Measurements from ENCODE around the gene KRT86. TPM values are rescaled to one million over a fixed set of nuclear protein-coding genes. Genes with fewer than 3 reads are reported as not detected.

The KRT86 gene
- total and polyA plus RNA-seq, 2 experiments from 2014 or later, result 0.11 to 0.16 TPM

GRCh38 chr12:52350021-52350620 lies 75.7 kb downstream of the KRT86 start:
- in situ Hi-C loops (cut with MboI), result no loop called here
- H3K9me3 ChIP-seq (ENCODE audit: low read depth), result no peaks in the 10 kb centered on the region
- no peaks in the 10 kb centered on the region for H3K9me2 ChIP-seq (ENCODE audit: insufficient read depth)
- no peaks in the 10 kb centered on the region for H3K79me2 ChIP-seq (ENCODE audit: insufficient read depth)
- TF ChIP-seq EZH2 (IDR thresholded peaks at IDR 0.05; ENCODE audit: insufficient read depth, poor library complexity, severe bottlenecking) (no peak), EZH2phosphoT487 (IDR thresholded peaks at IDR 0.05; ENCODE audit: insufficient read depth, low read depth) (no peak)
- H3K4me1 ChIP-seq (ENCODE audit: insufficient read depth), result no peaks in the 10 kb centered on the region
- H3K27ac ChIP-seq, result no peak overlapping the region
- no peak overlapping the region for H3K4me2 ChIP-seq (ENCODE audit: unreplicated experiment)
- no peak overlapping the region for H2AFZ ChIP-seq
- H3K9ac ChIP-seq, result no peak overlapping the region
- DNase-seq, result no peak
- no peaks in the 10 kb centered on the region for H3K36me3 ChIP-seq (ENCODE audit: low read depth)
- no peaks in the 10 kb centered on the region for H4K20me1 ChIP-seq (ENCODE audit: insufficient read depth)
- H3F3A ChIP-seq (ENCODE audit: insufficient read depth), result no peaks in the 10 kb centered on the region
- WGBS, 2 experiments (ENCODE audit: low coverage in 1 of 2, low lambda C conversion rate in 2 of 2, missing lambda C conversion rate in 2 of 2), result 73 to 76% methylated on average over 8 of the region's 8 CpGs
- H3K27me3 ChIP-seq (replicated peaks; ENCODE audit: insufficient read depth), result peaks cover 30% of the 10 kb centered on the region
- H3K4me3 ChIP-seq, result no peak overlapping the region

DNA sequence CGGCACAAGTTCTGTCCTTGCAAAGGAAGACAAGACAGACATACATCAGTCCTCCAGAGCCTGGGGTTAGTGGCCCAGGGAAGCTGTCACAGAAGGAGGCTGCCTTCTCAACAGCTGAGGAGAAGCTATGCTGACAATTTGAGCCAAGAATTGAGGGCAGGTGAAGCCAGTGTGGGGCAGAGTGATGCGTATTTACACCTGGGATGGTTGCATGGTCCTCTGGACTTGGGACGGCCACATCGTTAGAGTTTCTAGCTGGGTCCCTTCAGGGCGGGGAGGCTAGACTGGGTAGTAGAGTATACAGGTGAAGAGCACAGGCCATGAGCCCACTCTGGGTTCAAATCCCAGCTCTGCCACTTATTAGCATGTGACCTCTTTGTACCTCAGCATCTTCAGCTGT lies 76.3 kb downstream of the KRT86 start:
- no peak overlapping the region for H3K4me3 ChIP-seq
- no peak overlapping the region for H2AFZ ChIP-seq
- no peak overlapping the region for H3K9ac ChIP-seq
- no peaks in the 10 kb centered on the region for H3K36me3 ChIP-seq (ENCODE audit: low read depth)
- H3K4me2 ChIP-seq (ENCODE audit: unreplicated experiment), result no peak overlapping the region
- H3K4me1 ChIP-seq (ENCODE audit: insufficient read depth), result no peaks in the 10 kb centered on the region
- no peaks in the 10 kb centered on the region for H4K20me1 ChIP-seq (ENCODE audit: insufficient read depth)
- 67 to 73% methylated on average over 5 of the region's 5 CpGs for WGBS, 2 experiments (ENCODE audit: low coverage in 1 of 2, low lambda C conversion rate in 2 of 2, missing lambda C conversion rate in 2 of 2)
- no peaks in the 10 kb centered on the region for H3K9me2 ChIP-seq (ENCODE audit: insufficient read depth)
- TF ChIP-seq EZH2 (IDR thresholded peaks at IDR 0.05; ENCODE audit: insufficient read depth, poor library complexity, severe bottlenecking) (no peak), EZH2phosphoT487 (IDR thresholded peaks at IDR 0.05; ENCODE audit: insufficient read depth, low read depth) (no peak)
- peaks cover 32% of the 10 kb centered on the region for H3K27me3 ChIP-seq (replicated peaks; ENCODE audit: insufficient read depth)
- in situ Hi-C loops (cut with MboI), result no loop called here
- DNase-seq, result no peak
- no peak overlapping the region for H3K27ac ChIP-seq
- no peaks in the 10 kb centered on the region for H3K9me3 ChIP-seq (ENCODE audit: low read depth)
- no peaks in the 10 kb centered on the region for H3F3A ChIP-seq (ENCODE audit: insufficient read depth)
- H3K79me2 ChIP-seq (ENCODE audit: insufficient read depth), result no peaks in the 10 kb centered on the region

- no peak for DNase-seq
- H3K4me2 ChIP-seq (ENCODE audit: unreplicated experiment), result no peak overlapping the region
- H3K4me3 ChIP-seq, result no peak overlapping the region
- no peaks in the 10 kb centered on the region for H3K79me2 ChIP-seq (ENCODE audit: insufficient read depth)
- in situ Hi-C loops (cut with MboI), result no loop called here
- no peaks in the 10 kb centered on the region for H3K9me2 ChIP-seq (ENCODE audit: insufficient read depth)
- peaks cover 32% of the 10 kb centered on the region for H3K27me3 ChIP-seq (replicated peaks; ENCODE audit: insufficient read depth)
- H3K36me3 ChIP-seq (ENCODE audit: low read depth), result no peaks in the 10 kb centered on the region
- TF ChIP-seq EZH2 (IDR thresholded peaks at IDR 0.05; ENCODE audit: insufficient read depth, poor library complexity, severe bottlenecking) (no peak), EZH2phosphoT487 (IDR thresholded peaks at IDR 0.05; ENCODE audit: insufficient read depth, low read depth) (no peak)
- no peaks in the 10 kb centered on the region for H3F3A ChIP-seq (ENCODE audit: insufficient read depth)
- H3K4me1 ChIP-seq (ENCODE audit: insufficient read depth), result no peaks in the 10 kb centered on the region
- no peak overlapping the region for H3K27ac ChIP-seq
- WGBS, 2 experiments (ENCODE audit: low coverage in 1 of 2, low lambda C conversion rate in 2 of 2, missing lambda C conversion rate in 2 of 2), result 34 to 36% methylated on average over 9 of the region's 9 CpGs
- H4K20me1 ChIP-seq (ENCODE audit: insufficient read depth), result no peaks in the 10 kb centered on the region
- H3K9me3 ChIP-seq (ENCODE audit: low read depth), result no peaks in the 10 kb centered on the region
- H3K9ac ChIP-seq, result no peak overlapping the region
- no peak overlapping the region for H2AFZ ChIP-seq
Observed at GRCh38 chr12:52351196-52352059, 77.0 kb downstream of the KRT86 start.

DNA sequence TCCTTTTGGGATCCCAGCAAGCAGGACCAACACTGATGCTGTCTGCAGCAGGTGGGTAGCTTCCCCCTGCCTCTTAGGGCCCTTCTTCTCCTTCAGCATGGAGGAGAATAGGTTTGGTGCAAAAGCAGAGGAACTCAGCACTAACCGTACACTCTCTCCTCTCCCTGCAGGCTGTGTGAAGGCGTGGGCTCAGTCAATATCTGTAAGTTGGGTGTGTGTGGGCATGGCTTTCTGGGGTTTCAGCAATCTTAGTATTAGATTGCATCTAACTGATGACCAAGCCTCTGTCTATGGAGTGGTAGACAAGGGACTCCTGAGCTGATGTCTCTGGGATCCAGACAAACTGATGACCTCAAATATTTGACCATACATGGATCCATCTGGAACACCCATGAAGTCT lies 78.5 kb downstream of the KRT86 start:
- H3K4me2 ChIP-seq (ENCODE audit: unreplicated experiment), result no peak overlapping the region
- no peaks in the 10 kb centered on the region for H3K9me3 ChIP-seq (ENCODE audit: low read depth)
- H3F3A ChIP-seq (ENCODE audit: insufficient read depth), result no peaks in the 10 kb centered on the region
- no peaks in the 10 kb centered on the region for H3K79me2 ChIP-seq (ENCODE audit: insufficient read depth)
- H4K20me1 ChIP-seq (ENCODE audit: insufficient read depth), result no peaks in the 10 kb centered on the region
- no peaks in the 10 kb centered on the region for H3K4me1 ChIP-seq (ENCODE audit: insufficient read depth)
- no peak overlapping the region for H2AFZ ChIP-seq
- peaks cover 40% of the 10 kb centered on the region for H3K27me3 ChIP-seq (replicated peaks; ENCODE audit: insufficient read depth)
- in situ Hi-C loops (cut with MboI), result no loop called here
- no peaks in the 10 kb centered on the region for H3K9me2 ChIP-seq (ENCODE audit: insufficient read depth)
- H3K36me3 ChIP-seq (ENCODE audit: low read depth), result no peaks in the 10 kb centered on the region
- no peak overlapping the region for H3K27ac ChIP-seq
- H3K4me3 ChIP-seq, result no peak overlapping the region
- 55 to 60% methylated on average over 2 of the region's 2 CpGs for WGBS, 2 experiments (ENCODE audit: low coverage in 1 of 2, low lambda C conversion rate in 2 of 2, missing lambda C conversion rate in 2 of 2)
- no peak for DNase-seq
- H3K9ac ChIP-seq, result no peak overlapping the region
- TF ChIP-seq EZH2 (IDR thresholded peaks at IDR 0.05; ENCODE audit: insufficient read depth, poor library complexity, severe bottlenecking), result no peak
- TF ChIP-seq EZH2phosphoT487 (IDR thresholded peaks at IDR 0.05; ENCODE audit: insufficient read depth, low read depth), result no peak
